ENCODE measurements around the gene NUDT8.

Gene NUDT8, protein sequence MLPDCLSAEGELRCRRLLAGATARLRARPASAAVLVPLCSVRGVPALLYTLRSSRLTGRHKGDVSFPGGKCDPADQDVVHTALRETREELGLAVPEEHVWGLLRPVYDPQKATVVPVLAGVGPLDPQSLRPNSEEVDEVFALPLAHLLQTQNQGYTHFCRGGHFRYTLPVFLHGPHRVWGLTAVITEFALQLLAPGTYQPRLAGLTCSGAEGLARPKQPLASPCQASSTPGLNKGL

DNA sequence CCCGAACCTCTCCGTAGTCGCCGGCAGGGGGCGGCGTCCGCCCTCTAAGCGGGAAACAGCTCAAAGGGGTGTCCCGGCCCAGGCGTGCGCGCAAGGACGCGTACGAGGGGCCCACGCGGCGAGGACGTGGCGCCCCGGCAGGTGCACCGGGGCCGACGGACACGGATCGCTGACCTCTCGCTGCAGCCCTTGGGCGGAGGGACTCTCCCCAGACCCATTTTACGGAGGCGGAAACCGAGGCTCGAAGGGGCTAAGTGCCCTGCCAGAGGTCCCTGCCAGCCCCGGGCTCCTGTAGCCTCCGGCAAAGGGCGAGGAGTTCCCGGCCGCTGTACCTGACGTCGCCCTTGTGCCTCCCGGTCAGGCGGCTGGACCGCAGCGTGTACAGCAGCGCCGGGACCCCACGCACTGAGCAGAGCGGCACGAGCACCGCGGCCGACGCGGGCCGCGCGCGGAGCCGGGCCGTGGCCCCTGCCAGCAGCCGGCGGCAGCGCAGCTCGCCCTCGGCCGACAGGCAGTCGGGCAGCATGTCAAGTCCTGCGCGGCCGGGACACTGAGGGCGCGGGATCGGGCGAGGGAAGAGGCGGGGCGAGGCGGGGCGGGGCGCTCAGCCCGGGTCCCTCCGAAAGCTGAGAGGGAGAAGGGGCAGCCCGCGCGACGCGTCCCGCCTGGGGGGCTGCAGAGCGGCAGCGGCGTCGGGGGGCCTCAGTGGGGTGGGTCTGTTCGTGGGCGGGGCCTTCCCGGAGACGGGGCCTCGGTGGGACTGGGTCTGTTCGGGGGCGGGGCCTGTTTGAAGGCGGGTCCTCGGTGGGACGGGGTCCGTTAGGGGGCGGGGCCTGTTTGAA is at the start of gene NUDT8:
Gene NUDT8 (minus strand): TSS at position 552 of the 842 bp plus-strand sequence. CDS start 26 bp downstream, at position 526.
- peak within 1 kb of the TSS; percentile 63 for H3K4me3 ChIP-seq (replicated peaks; ENCODE audit: low read depth, low read length)
- H3K27me3 ChIP-seq (replicated peaks; ENCODE audit: control insufficient read depth, insufficient read depth, low read length) = no peaks in the 10 kb centered on the region; the same call in 1 of the 2 replicates
- DNase-seq (ENCODE audit: extremely low read depth, insufficient read length) = peak; percentile 91
- TF ChIP-seq, protein P1, sequence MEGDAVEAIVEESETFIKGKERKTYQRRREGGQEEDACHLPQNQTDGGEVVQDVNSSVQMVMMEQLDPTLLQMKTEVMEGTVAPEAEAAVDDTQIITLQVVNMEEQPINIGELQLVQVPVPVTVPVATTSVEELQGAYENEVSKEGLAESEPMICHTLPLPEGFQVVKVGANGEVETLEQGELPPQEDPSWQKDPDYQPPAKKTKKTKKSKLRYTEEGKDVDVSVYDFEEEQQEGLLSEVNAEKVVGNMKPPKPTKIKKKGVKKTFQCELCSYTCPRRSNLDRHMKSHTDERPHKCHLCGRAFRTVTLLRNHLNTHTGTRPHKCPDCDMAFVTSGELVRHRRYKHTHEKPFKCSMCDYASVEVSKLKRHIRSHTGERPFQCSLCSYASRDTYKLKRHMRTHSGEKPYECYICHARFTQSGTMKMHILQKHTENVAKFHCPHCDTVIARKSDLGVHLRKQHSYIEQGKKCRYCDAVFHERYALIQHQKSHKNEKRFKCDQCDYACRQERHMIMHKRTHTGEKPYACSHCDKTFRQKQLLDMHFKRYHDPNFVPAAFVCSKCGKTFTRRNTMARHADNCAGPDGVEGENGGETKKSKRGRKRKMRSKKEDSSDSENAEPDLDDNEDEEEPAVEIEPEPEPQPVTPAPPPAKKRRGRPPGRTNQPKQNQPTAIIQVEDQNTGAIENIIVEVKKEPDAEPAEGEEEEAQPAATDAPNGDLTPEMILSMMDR (IDR thresholded peaks at IDR 0.05; ENCODE audit: insufficient read depth, low read length, poor library complexity, severe bottlenecking) = peak; percentile 89
- no peaks in the 10 kb centered on the region for H3K36me3 ChIP-seq (ENCODE audit: control insufficient read depth, insufficient read depth, low read length)

DNA sequence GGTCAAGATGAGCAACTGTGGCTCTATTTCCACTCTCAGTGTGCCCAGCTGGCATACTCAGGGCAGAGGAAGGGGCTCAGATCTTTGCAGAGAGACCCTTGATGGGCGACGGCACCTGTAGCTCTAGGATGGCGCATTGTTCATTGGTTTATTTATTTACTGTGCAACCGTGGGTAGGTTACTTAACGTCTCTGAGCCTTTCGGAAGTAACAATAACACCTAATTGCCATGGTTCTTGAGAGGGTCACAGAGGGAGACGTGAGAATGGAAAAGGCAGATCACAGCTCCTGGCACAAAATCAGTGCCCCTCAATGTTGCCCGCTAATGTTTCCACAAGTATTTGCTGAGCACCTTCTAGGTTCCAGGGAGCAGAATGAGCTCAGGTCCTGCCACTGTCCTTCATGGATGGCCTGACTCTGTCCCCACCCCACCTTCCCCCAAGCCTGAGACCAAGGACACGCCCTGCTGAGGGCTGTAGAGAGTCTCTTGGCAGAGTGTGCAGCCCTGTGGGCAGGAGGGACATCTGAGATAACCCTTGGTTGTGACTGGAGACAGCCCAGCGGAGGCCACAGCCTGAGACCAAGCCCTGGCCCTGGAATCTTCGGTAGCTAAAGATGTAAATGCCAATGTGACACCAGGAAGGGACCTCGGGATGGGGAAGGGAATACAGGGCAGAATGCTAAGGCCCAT is 45.5 kb upstream of the NUDT8 start:
- no peaks in the 10 kb centered on the region for H3K27me3 ChIP-seq (replicated peaks; ENCODE audit: control insufficient read depth, insufficient read depth, low read length)
- H3K4me3 ChIP-seq (replicated peaks; ENCODE audit: low read depth, low read length) = no peak overlapping the region
- DNase-seq (ENCODE audit: extremely low read depth, insufficient read length) = no peak
- no peaks in the 10 kb centered on the region for H3K36me3 ChIP-seq (ENCODE audit: control insufficient read depth, insufficient read depth, low read length)
- TF ChIP-seq, protein P1 (IDR thresholded peaks at IDR 0.05; ENCODE audit: insufficient read depth, low read length, poor library complexity, severe bottlenecking) = no peak

DNA sequence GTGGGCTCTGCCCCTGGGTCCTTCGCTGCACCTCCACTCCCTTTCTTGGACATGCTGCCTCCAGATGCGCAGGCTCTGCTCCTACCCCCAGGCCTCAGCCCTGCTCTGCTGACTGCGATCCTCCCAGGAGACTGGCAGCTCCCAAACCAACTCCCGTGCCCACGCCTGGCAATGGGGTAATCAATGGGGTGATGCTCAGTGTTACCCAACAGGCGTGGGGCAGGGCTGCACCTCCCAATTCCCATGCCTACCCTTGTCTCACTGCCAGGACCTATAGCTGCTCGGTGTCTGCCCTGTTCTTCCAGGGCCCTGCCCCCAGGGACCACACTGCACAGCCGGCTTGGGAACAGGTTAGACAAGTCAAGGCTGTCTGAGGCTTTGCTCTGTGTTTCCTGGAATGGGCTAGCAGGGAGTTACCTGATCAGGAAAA is 44.7 kb upstream of the NUDT8 start, which contains the start of gene ALDH3B2:
Gene ALDH3B2 (minus strand): TSS at position 182 of the 430 bp plus-strand sequence. CDS start 7,688 bp downstream, outside the sequence.
- H3K36me3 ChIP-seq (ENCODE audit: control insufficient read depth, insufficient read depth, low read length) = no peaks in the 10 kb centered on the region
- TF ChIP-seq, protein P1 (IDR thresholded peaks at IDR 0.05; ENCODE audit: insufficient read depth, low read length, poor library complexity, severe bottlenecking) = no peak
- H3K27me3 ChIP-seq (replicated peaks; ENCODE audit: control insufficient read depth, insufficient read depth, low read length) = no peaks in the 10 kb centered on the region
- no peak within 1 kb of the TSS for H3K4me3 ChIP-seq (replicated peaks; ENCODE audit: low read depth, low read length)
- DNase-seq (ENCODE audit: extremely low read depth, insufficient read length) = no peak

DNA sequence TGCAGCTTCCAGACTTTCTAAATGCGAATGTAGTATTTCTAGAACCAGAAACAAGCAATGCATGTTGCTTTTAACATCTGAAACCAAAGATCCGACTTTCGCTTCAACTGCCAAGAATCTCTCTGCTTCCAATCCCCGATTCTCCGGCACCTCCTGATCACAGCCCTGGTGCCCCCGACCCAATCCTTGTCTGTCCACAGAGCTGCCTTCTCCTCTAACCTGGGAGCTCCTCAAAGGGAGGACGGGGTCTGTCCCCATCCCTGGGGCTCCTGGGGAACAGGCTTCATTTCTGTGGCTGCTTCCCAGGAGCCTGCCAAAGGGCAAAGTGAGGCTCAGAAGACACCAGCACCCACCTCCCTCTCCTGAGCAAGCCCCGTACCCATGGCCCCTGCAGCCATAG is 44.2 kb upstream of the NUDT8 start:
- H3K27me3 ChIP-seq (replicated peaks; ENCODE audit: control insufficient read depth, insufficient read depth, low read length) = no peaks in the 10 kb centered on the region
- H3K4me3 ChIP-seq (replicated peaks; ENCODE audit: low read depth, low read length) = no peak overlapping the region
- TF ChIP-seq, protein P1 (IDR thresholded peaks at IDR 0.05; ENCODE audit: insufficient read depth, low read length, poor library complexity, severe bottlenecking) = no peak
- no peak for DNase-seq (ENCODE audit: extremely low read depth, insufficient read length)
- no peaks in the 10 kb centered on the region for H3K36me3 ChIP-seq (ENCODE audit: control insufficient read depth, insufficient read depth, low read length)

DNA sequence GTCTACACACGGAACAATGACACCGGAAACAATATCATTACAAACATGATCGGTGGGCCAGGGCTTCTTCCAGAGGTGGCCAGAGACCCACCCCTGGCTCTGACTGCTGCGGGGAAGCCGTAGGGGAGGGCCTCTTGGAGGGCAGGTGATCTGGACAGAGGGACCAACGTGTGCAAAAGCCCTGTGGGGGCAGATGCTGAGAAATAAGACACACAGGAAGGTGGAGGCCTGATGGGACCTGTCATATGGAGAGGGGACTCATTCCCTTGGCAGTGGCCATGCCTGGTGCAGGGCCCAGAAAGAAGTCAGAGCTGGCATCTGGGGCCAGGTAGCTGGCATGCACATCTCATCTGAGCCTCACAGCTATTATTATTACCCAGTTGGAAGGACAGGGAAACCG is 43.6 kb upstream of the NUDT8 start:
- H3K4me3 ChIP-seq (replicated peaks; ENCODE audit: low read depth, low read length) = no peak overlapping the region

More for the DNA sequence above, 43.6 kb upstream of the NUDT8 start:
- no peak for DNase-seq (ENCODE audit: extremely low read depth, insufficient read length)
- TF ChIP-seq, protein P1 (IDR thresholded peaks at IDR 0.05; ENCODE audit: insufficient read depth, low read length, poor library complexity, severe bottlenecking) = no peak
- no peaks in the 10 kb centered on the region for H3K36me3 ChIP-seq (ENCODE audit: control insufficient read depth, insufficient read depth, low read length)
- no peaks in the 10 kb centered on the region for H3K27me3 ChIP-seq (replicated peaks; ENCODE audit: control insufficient read depth, insufficient read depth, low read length)
